Measurements from ENCODE around the gene HNRNPF.
"Not testable (repeated sequence)": the region's sequence is repeated elsewhere in the genome, so short reads cannot be mapped to it uniquely, and the experiment has no call there.

HNRNPF gene

GRCh38 chr10:43339136-43339535 is 69.8 kb downstream of the HNRNPF start:
- no peaks in the 10 kb centered on the region for H3F3A ChIP-seq (ENCODE audit: insufficient read depth, low read length)
- no peaks in the 10 kb centered on the region for H4K20me1 ChIP-seq (ENCODE audit: insufficient read depth, low read length)
- H3K4me3 ChIP-seq (ENCODE audit: low read length): no peak overlapping the region
- no peaks in the 10 kb centered on the region for H3K4me1 ChIP-seq (ENCODE audit: low read length)
- H3K79me2 ChIP-seq (ENCODE audit: low read length): no peaks in the 10 kb centered on the region
- no peaks in the 10 kb centered on the region for H3K9me2 ChIP-seq (replicated peaks; ENCODE audit: insufficient read depth, low read length)
- no peaks in the 10 kb centered on the region for H3K9me3 ChIP-seq (replicated peaks; ENCODE audit: insufficient read depth, low read length)
- DNase-seq: no peak
- no peaks in the 10 kb centered on the region for H3K36me3 ChIP-seq (replicated peaks; ENCODE audit: insufficient read depth, low read length)
- TF ChIP-seq EZH2phosphoT487 (IDR thresholded peaks at IDR 0.05; ENCODE audit: low read length) (no peak), EZH2 (optimal IDR thresholded peaks at IDR 0.05; ENCODE audit: low read depth, low read length) (no peak), CTCF (IDR thresholded peaks at IDR 0.05; ENCODE audit: low read length) (no peak)
- H3K9ac ChIP-seq (ENCODE audit: low read length): no peak overlapping the region
- H3K27ac ChIP-seq (ENCODE audit: low read length): no peak overlapping the region
- peaks cover 7% of the 10 kb centered on the region for H3K27me3 ChIP-seq (replicated peaks; ENCODE audit: insufficient read depth, low read length)
- no peak overlapping the region for H2AFZ ChIP-seq (ENCODE audit: low read length)
- H3K4me2 ChIP-seq (ENCODE audit: low read depth, low read length): no peak overlapping the region

GRCh38 chr10:43338117-43338516 is 70.9 kb downstream of the HNRNPF start:
- Histone ChIP-seq H3K79me2 (ENCODE audit: low read length) (no peaks in the 10 kb centered on the region), H3K36me3 (replicated peaks; ENCODE audit: insufficient read depth, low read length) (no peaks in the 10 kb centered on the region), H3K9ac (ENCODE audit: low read length) (no peak overlapping the region), H3K9me2 (replicated peaks; ENCODE audit: insufficient read depth, low read length) (no peaks in the 10 kb centered on the region), H3K4me2 (ENCODE audit: low read depth, low read length) (no peak overlapping the region), H3K4me1 (ENCODE audit: low read length) (no peaks in the 10 kb centered on the region), H3K4me3 (ENCODE audit: low read length) (no peak overlapping the region), H3K27me3 (replicated peaks; ENCODE audit: insufficient read depth, low read length) (peaks cover 7% of the 10 kb centered on the region), H3K9me3 (replicated peaks; ENCODE audit: insufficient read depth, low read length) (no peaks in the 10 kb centered on the region), H2AFZ (ENCODE audit: low read length) (no peak overlapping the region), H3F3A (ENCODE audit: insufficient read depth, low read length) (no peaks in the 10 kb centered on the region), H4K20me1 (ENCODE audit: insufficient read depth, low read length) (no peaks in the 10 kb centered on the region), H3K27ac (ENCODE audit: low read length) (no peak overlapping the region)
- DNase-seq: no peak
- TF ChIP-seq EZH2 (optimal IDR thresholded peaks at IDR 0.05; ENCODE audit: low read depth, low read length): no peak
- no peak for TF ChIP-seq CTCF (IDR thresholded peaks at IDR 0.05; ENCODE audit: low read length)
- TF ChIP-seq EZH2phosphoT487 (IDR thresholded peaks at IDR 0.05; ENCODE audit: low read length): no peak

GRCh38 chr10:43337536-43337935 is 71.5 kb downstream of the HNRNPF start:
- H3K36me3 ChIP-seq (replicated peaks; ENCODE audit: insufficient read depth, low read length); H3K9me2 ChIP-seq (replicated peaks; ENCODE audit: insufficient read depth, low read length); H3K4me2 ChIP-seq (ENCODE audit: low read depth, low read length); H3K27me3 ChIP-seq (replicated peaks; ENCODE audit: insufficient read depth, low read length); H3K4me3 ChIP-seq (ENCODE audit: low read length); H3K9ac ChIP-seq (ENCODE audit: low read length); H4K20me1 ChIP-seq (ENCODE audit: insufficient read depth, low read length); H3K9me3 ChIP-seq (replicated peaks; ENCODE audit: insufficient read depth, low read length); H3K4me1 ChIP-seq (ENCODE audit: low read length); H3K79me2 ChIP-seq (ENCODE audit: low read length); H3F3A ChIP-seq (ENCODE audit: insufficient read depth, low read length); DNase-seq; H3K27ac ChIP-seq (ENCODE audit: low read length); H2AFZ ChIP-seq (ENCODE audit: low read length): not testable (repeated sequence)

- H3F3A ChIP-seq (ENCODE audit: insufficient read depth, low read length): no peaks in the 10 kb centered on the region
- no peak for DNase-seq
- no peak overlapping the region for H3K4me2 ChIP-seq (ENCODE audit: low read depth, low read length)
- H3K27ac ChIP-seq (ENCODE audit: low read length): no peak overlapping the region
- H4K20me1 ChIP-seq (ENCODE audit: insufficient read depth, low read length): no peaks in the 10 kb centered on the region
- TF ChIP-seq EZH2phosphoT487 (IDR thresholded peaks at IDR 0.05; ENCODE audit: low read length): no peak
- no peak for TF ChIP-seq CTCF (IDR thresholded peaks at IDR 0.05; ENCODE audit: low read length)
- no peak for TF ChIP-seq EZH2 (optimal IDR thresholded peaks at IDR 0.05; ENCODE audit: low read depth, low read length)
- no peaks in the 10 kb centered on the region for H3K9me2 ChIP-seq (replicated peaks; ENCODE audit: insufficient read depth, low read length)
- no peaks in the 10 kb centered on the region for H3K9me3 ChIP-seq (replicated peaks; ENCODE audit: insufficient read depth, low read length)
- no peaks in the 10 kb centered on the region for H3K79me2 ChIP-seq (ENCODE audit: low read length)
- no peak overlapping the region for H2AFZ ChIP-seq (ENCODE audit: low read length)
- peaks cover 7% of the 10 kb centered on the region for H3K27me3 ChIP-seq (replicated peaks; ENCODE audit: insufficient read depth, low read length)
- no peak overlapping the region for H3K4me3 ChIP-seq (ENCODE audit: low read length)
- H3K9ac ChIP-seq (ENCODE audit: low read length): no peak overlapping the region
- no peaks in the 10 kb centered on the region for H3K4me1 ChIP-seq (ENCODE audit: low read length)
- no peaks in the 10 kb centered on the region for H3K36me3 ChIP-seq (replicated peaks; ENCODE audit: insufficient read depth, low read length)
Observed at GRCh38 chr10:43336641-43337318, 72.2 kb downstream of the HNRNPF start.
